Endometrium (tissue), 2 donors: ENCODE measurements around the gene PPP3CA.

ENCODE experiments used
- FAIRE-seq: peaks from 2 replicates; lab custom pipeline; 2012; peaks lifted over from hg19 to GRCh38; lab: Jason Lieb, UNC
- donor health status: control.
- donor health status: control.

The PPP3CA gene

GRCh38 chr4:101329592-101329991, 17.7 kb downstream of the PPP3CA start:
- peak; percentile 92 for FAIRE-seq

- no peak for FAIRE-seq
These were observed 19.2 kb downstream of the PPP3CA start for GRCh38 chr4:101328063-101328602.

GRCh38 chr4:101326576-101326975, 20.8 kb downstream of the PPP3CA start:
- FAIRE-seq = no peak

GRCh38 chr4:101322743-101323142, 24.6 kb downstream of the PPP3CA start:
- no peak for FAIRE-seq

GRCh38 chr4:101321481-101322042, 25.8 kb downstream of the PPP3CA start:
- FAIRE-seq = no peak

- FAIRE-seq = no peak
These were observed 31.5 kb downstream of the PPP3CA start for GRCh38 chr4:101315786-101316185.

- no peak for FAIRE-seq
These were observed 32.3 kb downstream of the PPP3CA start for GRCh38 chr4:101315041-101315440.

GRCh38 chr4:101309925-101310324, 37.4 kb downstream of the PPP3CA start:
- FAIRE-seq = no peak

GRCh38 chr4:101307899-101308298, 39.4 kb downstream of the PPP3CA start:
- peak; percentile 53 for FAIRE-seq

GRCh38 chr4:101306764-101307615, 40.3 kb downstream of the PPP3CA start:
- FAIRE-seq = no peak

GRCh38 chr4:101306225-101306624, 41.1 kb downstream of the PPP3CA start:
- FAIRE-seq = no peak

GRCh38 chr4:101304916-101305315, 42.4 kb downstream of the PPP3CA start:
- no peak for FAIRE-seq

- FAIRE-seq = no peak
These were observed 47.3 kb downstream of the PPP3CA start for GRCh38 chr4:101299899-101300540.

GRCh38 chr4:101299021-101299420, 48.3 kb downstream of the PPP3CA start:
- no peak for FAIRE-seq

GRCh38 chr4:101295691-101296090, 51.6 kb downstream of the PPP3CA start:
- no peak for FAIRE-seq

- FAIRE-seq = no peak
These were observed 52.7 kb downstream of the PPP3CA start for GRCh38 chr4:101294597-101294996.

- no peak for FAIRE-seq
These were observed 54.4 kb downstream of the PPP3CA start for GRCh38 chr4:101292901-101293300.

- FAIRE-seq = no peak
These were observed 55.1 kb downstream of the PPP3CA start for GRCh38 chr4:101292214-101292613.

GRCh38 chr4:101291198-101291597, 56.1 kb downstream of the PPP3CA start:
- FAIRE-seq = no peak

- FAIRE-seq = no peak
These were observed 56.7 kb downstream of the PPP3CA start for GRCh38 chr4:101290654-101291053.

GRCh38 chr4:101289306-101289705, 58.0 kb downstream of the PPP3CA start:
- no peak for FAIRE-seq

GRCh38 chr4:101288365-101289145, 58.8 kb downstream of the PPP3CA start:
- peak; percentile 45 for FAIRE-seq
